ENCODE measurements around the gene LRP5. TPM values are rescaled to one million over a fixed set of nuclear protein-coding genes. Genes with fewer than 3 reads are reported as not detected.

The LRP5 gene
- total RNA-seq, 2 donors from 2014 or later: 43.3 to 63.6 TPM

GRCh38 chr11:68424981-68425865 is 112.8 kb downstream of the LRP5 start:
- DNase-seq (no peak), ATAC-seq (no peak)
- intact Hi-C loops (cut with DNase I): no loop called here
- peaks cover 0 to 10% (median 0%) of the 10 kb centered on the region in 3 donors for H3K9me3 ChIP-seq
- 94% methylated on average over 40 of the region's 40 CpGs; no CpG with 5 or more reads in 1 of the 2 donors for WGBS, 2 donors
- TF ChIP-seq POLR2A (IDR thresholded peaks at IDR 0.05): no peak
- TF ChIP-seq, protein P1, sequence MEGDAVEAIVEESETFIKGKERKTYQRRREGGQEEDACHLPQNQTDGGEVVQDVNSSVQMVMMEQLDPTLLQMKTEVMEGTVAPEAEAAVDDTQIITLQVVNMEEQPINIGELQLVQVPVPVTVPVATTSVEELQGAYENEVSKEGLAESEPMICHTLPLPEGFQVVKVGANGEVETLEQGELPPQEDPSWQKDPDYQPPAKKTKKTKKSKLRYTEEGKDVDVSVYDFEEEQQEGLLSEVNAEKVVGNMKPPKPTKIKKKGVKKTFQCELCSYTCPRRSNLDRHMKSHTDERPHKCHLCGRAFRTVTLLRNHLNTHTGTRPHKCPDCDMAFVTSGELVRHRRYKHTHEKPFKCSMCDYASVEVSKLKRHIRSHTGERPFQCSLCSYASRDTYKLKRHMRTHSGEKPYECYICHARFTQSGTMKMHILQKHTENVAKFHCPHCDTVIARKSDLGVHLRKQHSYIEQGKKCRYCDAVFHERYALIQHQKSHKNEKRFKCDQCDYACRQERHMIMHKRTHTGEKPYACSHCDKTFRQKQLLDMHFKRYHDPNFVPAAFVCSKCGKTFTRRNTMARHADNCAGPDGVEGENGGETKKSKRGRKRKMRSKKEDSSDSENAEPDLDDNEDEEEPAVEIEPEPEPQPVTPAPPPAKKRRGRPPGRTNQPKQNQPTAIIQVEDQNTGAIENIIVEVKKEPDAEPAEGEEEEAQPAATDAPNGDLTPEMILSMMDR (IDR thresholded peaks at IDR 0.05): no peak
- no peaks in the 10 kb centered on the region for H3K27me3 ChIP-seq
- H3K36me3 ChIP-seq (replicated peaks in 1 of 2; ENCODE audit: insufficient read depth in 1 of 2, low read depth in 2 of 2): peaks cover 0 to 13% of the 10 kb centered on the region in 2 donors
- H3K4me1 ChIP-seq: no peaks in the 10 kb centered on the region
- no peak overlapping the region for H3K4me3 ChIP-seq
- H3K27ac ChIP-seq: no peak overlapping the region

DNA sequence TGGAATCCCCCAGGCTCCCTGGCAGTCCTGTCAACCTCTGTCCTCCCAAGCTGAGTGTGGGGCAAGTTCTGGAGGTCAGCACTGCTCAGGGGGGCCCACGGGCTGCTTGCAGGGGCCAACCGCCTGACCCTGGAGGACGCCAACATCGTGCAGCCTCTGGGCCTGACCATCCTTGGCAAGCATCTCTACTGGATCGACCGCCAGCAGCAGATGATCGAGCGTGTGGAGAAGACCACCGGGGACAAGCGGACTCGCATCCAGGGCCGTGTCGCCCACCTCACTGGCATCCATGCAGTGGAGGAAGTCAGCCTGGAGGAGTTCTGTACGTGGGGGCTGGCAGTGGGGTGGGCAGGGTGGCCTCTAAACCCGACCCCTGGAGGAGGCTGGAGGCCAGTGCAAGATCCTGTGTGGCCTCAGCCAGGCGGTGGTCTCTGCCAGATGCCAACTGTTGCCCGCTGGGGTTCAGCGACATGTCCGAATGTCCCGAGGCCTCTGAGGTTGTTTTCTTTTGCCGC is 113.5 kb downstream of the LRP5 start:
- no peak overlapping the region for H3K4me3 ChIP-seq
- TF ChIP-seq, protein P1 (IDR thresholded peaks at IDR 0.05): no peak
- TF ChIP-seq POLR2A (IDR thresholded peaks at IDR 0.05): no peak
- H3K9me3 ChIP-seq: peaks cover 0 to 10% (median 0%) of the 10 kb centered on the region in 3 donors
- H3K27me3 ChIP-seq: no peaks in the 10 kb centered on the region
- peaks cover 0 to 13% of the 10 kb centered on the region in 2 donors for H3K36me3 ChIP-seq (replicated peaks in 1 of 2; ENCODE audit: insufficient read depth in 1 of 2, low read depth in 2 of 2)
- no peaks in the 10 kb centered on the region for H3K4me1 ChIP-seq
- intact Hi-C loops (cut with DNase I): no loop called here
- no peak for DNase-seq
- no peak for ATAC-seq
- 94 to 98% methylated on average over 6 to 21 of the region's 21 CpGs for WGBS, 2 donors
- no peak overlapping the region for H3K27ac ChIP-seq

GRCh38 chr11:68429661-68430060 is 117.3 kb downstream of the LRP5 start:
- H3K4me1 ChIP-seq: no peaks in the 10 kb centered on the region
- intact Hi-C loops (cut with DNase I): no loop called here
- DNase-seq (no peak), ATAC-seq (no peak)
- 96 to 99% methylated on average over 3 of the region's 3 CpGs for WGBS, 2 donors
- H3K4me3 ChIP-seq: no peak overlapping the region
- no peaks in the 10 kb centered on the region for H3K27me3 ChIP-seq
- H3K27ac ChIP-seq: no peak overlapping the region
- peaks cover 0 to 10% (median 0%) of the 10 kb centered on the region in 3 donors for H3K9me3 ChIP-seq
- no peak for TF ChIP-seq POLR2A (IDR thresholded peaks at IDR 0.05)
- TF ChIP-seq, protein P1 (IDR thresholded peaks at IDR 0.05): no peak
- H3K36me3 ChIP-seq (replicated peaks in 1 of 2; ENCODE audit: insufficient read depth in 1 of 2, low read depth in 2 of 2): peaks cover 0 to 18% of the 10 kb centered on the region in 2 donors

- WGBS, 2 donors: 95 to 98% methylated on average over 5 of the region's 5 CpGs
- no peak for TF ChIP-seq POLR2A (IDR thresholded peaks at IDR 0.05)
- TF ChIP-seq, protein P1 (IDR thresholded peaks at IDR 0.05): no peak
- DNase-seq: no peak
- peaks cover 0 to 18% of the 10 kb centered on the region in 2 donors for H3K36me3 ChIP-seq (replicated peaks in 1 of 2; ENCODE audit: insufficient read depth in 1 of 2, low read depth in 2 of 2)
- ATAC-seq: no peak
- no peak overlapping the region for H3K27ac ChIP-seq
- H3K4me3 ChIP-seq: no peak overlapping the region
- intact Hi-C loops (cut with DNase I): no loop called here
- H3K27me3 ChIP-seq: no peaks in the 10 kb centered on the region
- peaks cover 0 to 10% (median 0%) of the 10 kb centered on the region in 3 donors for H3K9me3 ChIP-seq
- H3K4me1 ChIP-seq: no peaks in the 10 kb centered on the region
Observed at GRCh38 chr11:68430384-68430783, 118.0 kb downstream of the LRP5 start.
